ENCODE results near the gene REXO5.

- TF ChIP-seq CTCF (IDR thresholded peaks at IDR 0.05) = no peak
- no peak for TF ChIP-seq EZH2 (IDR thresholded peaks at IDR 0.05; ENCODE audit: borderline replicate concordance, insufficient read depth, low read depth, low read length, poor library complexity, severe bottlenecking)
Observed at GRCh38 chr16:20830372-20830771, 24.0 kb downstream of the REXO5 start.

Measured in B cell (primary cell).